Measurements from ENCODE around the gene FGA.

GRCh38 chr4:154583230-154583629 lies 7.3 kb downstream of the FGA start:
- no peak for TF ChIP-seq CTCF (IDR thresholded peaks at IDR 0.05)
- no peak for TF ChIP-seq ZFX (IDR thresholded peaks at IDR 0.05; ENCODE audit: borderline replicate concordance)

Data from 22Rv1 (cell line).